Activated CD8-positive, alpha-beta memory T cell treated with anti-CD3 and anti-CD28 coated beads for 48 hours (primary cell): ENCODE data around the gene CCNL2.
"Not testable (repeated sequence)": the region's sequence is repeated elsewhere in the genome, so short reads cannot be mapped to it uniquely, and the experiment has no call there.

Source experiments
- DNase-seq, 3 experiments: peaks; one replicate each; pipeline ENCODE4 v3.0.0-alpha.2; 2020; ENCODE audit warnings: low read depth in 2 of 3, low spot score in 2 of 3

CCNL2 gene

DNA sequence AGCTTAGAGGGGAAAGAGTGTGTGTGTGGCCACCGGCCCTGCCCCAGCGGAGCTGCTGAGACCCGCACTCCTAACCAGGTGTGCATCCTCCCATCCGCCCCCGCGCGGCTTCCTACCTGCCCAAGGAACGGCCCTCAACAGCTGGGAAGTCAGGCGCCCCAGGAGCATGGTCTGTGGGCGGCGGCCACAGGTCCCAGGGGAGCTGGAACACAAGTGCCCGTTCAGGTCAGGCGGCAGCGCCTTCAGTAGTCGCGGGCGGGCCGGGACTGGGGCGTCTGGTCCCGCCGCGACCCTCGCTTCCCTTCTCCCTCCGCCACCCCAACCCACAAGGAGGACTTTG, 24.6 kb downstream of the CCNL2 start:
- DNase-seq = no peak

DNA sequence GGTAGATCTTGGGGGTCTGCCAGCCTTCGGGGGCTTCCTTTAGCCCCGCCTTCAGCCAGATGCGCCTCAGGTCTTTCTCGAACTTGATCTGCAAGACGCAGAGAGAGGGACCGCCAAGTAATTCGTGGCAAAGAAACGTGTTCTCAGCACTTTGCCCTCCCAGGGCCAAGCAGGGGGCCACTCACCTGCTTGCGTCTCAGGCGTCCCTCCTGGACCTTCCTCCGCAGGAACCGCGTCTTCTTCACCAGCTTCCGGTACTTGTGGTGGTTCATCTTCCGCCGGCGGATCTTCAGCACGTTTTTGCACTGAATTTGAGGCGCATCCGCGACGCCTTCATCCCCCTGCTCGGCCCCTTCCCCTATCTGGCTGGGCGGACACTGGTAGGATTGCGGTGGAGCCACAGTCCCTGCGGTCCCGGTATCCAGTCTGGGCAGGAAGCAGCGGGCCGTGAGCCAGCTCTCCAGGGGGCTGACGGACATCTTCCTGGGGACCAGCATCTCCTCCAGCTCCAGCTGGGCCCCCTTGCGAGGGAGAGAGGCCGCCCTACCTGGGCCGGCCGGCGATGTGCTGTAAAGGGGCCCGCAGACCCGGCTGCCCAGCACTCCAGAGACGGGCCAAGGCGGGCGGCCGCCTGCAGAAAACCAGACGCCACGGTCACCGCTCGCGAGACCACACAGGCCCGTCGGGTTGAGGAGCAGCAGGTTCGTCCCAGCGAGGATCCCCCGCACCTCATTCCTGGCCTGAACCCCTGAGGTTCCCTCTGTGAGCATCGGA, 25.1 kb downstream of the CCNL2 start:
- DNase-seq = no peak

DNA sequence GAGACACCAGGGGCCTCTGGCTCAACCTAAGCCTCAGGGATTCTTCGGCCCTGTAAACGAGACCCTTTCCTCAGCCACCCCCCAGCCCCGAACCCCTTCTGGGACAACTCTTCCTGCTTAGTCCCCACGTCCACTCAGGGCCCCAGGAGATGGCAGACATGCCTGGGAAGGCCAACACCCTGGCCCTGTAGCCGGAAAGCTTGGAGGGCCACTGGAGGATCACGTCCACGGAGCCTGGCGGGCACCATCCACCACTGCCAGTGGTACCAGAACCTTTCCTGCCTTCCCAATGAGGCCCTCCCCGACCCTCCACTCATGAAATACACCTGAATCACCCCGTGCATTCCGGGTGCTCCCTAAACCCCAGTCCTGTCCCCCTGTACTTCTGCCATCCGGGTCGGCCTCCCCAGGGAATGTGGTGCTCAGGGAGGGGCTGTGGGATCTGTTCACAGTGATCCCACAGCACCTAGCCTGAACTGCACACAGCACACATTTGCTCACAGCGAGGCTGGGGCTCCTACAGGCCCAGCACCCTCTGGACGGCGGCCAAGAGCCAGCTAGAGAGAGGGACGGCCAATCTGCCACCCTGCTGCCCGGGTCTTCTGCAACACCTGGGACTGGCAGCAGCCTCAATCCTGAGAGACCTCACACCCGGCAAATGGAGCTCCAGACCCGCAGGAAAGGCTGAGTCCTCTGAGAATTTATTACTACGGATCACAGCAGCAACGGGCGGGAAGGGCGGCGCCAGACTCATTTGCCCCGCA, 25.9 kb downstream of the CCNL2 start:
- no peak for DNase-seq

DNA sequence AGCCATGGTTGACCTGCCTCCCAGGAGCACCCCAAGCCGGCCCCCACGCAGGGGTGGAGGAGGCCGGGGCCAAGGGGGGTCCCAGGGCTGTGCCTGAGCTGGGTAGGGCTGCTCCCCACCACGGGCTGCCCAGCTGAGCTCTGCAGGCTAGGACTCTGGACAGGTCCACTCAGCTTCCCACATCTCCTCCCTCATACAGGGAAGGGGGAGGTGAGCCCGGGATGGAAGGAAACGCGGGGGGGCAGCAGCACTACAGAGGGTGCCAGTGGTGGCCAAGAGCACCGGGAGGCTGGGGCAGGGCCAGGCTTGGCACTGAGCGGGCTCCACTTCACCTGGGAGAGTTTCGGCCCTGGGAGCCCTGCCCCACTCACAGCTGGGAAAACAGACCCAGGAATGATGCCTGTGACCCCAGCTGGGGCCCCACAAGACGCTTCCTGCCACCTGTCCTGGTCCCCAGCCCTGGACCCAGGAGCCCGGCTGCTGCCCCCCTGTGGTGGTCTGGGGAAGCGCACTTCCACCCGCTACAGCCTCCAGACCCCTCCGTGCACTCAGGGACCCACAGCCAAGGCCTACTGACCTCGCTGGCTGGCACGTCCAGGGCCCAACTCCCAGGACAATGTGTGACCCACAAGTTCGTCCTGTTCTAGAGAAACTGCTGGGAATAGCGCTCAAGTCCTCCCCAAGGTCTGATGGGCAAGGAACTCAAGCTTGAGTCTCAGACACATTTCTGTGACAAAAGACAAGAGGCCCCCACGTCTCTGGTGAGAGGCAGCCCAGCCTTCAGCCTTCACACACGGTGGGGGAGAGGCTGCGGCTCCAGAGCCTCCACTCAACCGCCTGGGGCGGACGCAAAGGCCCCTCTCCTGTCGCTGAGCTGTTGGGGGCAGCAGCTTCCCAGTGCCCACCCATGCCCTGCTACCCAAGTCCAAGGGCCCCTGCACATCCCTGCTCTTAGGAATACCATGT, 27.1 kb downstream of the CCNL2 start:
- DNase-seq = peak; percentile 54 to 84 (median 81)

DNA sequence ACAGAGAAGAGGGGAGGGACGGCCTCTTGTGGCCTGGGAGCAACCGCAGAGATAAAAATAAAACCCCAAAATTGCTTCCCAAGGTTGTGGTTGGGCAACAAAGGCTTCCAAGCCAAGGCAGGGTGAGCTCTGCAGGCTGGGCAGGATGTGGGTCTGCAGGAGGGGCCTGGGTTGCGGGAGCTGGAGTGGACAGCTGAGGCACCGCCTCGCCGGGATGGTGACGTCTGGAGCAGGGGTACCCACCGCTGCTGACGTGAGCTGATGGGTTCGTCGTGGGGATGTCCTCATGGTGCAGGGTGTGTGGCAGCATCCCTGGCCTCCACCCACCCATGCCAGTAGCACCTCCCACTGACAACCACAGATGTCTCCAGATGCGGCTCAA, 27.8 kb downstream of the CCNL2 start:
- no peak for DNase-seq

DNA sequence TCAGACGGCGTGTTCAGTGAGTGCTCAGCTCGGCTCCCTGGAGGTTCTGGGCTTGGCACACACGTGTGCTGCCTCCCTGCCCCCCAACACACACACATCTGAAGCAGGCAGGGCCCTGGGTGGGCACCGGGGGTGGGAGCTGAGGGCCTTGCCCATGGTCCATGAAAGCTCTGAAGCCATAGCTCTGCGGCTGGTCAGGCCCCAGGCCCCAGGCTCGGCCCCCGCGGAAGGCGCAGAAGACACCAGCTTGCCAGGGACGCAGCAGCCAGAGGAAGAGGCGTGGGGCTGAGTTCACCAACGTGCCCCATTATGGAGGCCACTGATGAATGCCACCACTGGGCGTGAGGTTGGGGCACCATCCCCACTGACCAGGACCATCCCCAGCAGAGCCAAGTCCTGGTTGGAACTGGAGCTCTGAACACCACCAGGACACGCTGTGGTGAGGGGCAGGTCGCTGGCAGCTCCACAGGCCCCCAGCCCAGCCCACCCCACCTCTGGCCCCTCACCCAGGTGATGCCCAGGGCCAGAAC, 28.3 kb downstream of the CCNL2 start:
- DNase-seq = no peak

DNA sequence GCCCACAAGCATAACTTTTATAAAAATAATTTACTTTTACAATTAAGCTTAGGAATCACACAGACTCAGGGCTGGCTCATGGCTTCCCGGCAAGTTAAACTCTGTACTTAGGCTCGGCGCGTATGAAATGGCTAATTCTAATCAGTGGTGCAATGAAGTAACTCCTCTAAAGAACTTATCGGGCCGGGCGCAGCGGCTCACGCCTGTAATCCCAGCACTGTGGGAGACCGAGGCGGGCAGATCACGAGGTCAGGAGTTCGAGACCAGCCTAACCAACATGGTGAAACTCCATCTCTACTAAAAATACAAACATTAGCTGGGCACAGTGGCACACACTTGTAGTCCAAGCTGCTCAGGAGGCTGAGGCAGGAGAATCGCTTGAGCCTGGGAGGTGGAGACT, 29.0 kb downstream of the CCNL2 start:
- DNase-seq = not testable (repeated sequence)

DNA sequence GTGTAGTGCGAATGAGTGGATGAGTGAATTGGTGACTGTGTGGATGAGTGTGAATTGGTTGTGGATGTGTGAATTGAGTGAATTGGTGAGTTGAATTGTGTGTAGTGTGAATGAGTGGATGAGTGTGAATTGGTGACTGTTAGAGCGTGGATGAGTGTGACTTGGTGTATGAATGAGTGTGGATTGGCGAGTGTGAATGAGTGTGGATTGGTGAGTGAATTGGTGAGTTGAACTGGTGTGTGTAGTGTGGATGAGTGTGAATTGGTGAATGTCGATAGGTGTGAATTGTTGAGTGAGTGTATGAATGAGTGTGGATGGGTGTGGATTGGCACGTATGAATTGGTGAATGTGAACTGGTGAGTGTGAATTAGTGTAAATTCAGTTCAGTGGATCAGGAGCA, 31.8 kb downstream of the CCNL2 start:
- no peak for DNase-seq

DNA sequence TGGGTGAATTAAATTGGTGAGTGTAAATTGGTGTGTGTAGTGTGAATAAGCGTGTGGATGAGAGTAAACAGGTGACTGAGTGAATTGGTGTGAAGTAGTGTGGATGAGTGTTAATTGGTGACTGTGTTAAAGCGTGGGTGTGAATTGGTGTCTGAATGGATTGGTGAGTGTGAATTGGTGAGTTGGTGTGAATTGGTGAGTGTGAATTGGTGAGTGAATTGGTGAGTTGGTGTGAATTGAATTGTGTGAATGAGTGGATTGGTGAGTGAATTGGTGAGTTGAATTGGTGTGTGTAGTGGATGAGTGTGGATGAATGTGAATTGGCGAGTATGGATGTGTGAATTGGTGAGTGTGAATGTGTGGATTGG, 32.5 kb downstream of the CCNL2 start:
- DNase-seq = no peak

DNA sequence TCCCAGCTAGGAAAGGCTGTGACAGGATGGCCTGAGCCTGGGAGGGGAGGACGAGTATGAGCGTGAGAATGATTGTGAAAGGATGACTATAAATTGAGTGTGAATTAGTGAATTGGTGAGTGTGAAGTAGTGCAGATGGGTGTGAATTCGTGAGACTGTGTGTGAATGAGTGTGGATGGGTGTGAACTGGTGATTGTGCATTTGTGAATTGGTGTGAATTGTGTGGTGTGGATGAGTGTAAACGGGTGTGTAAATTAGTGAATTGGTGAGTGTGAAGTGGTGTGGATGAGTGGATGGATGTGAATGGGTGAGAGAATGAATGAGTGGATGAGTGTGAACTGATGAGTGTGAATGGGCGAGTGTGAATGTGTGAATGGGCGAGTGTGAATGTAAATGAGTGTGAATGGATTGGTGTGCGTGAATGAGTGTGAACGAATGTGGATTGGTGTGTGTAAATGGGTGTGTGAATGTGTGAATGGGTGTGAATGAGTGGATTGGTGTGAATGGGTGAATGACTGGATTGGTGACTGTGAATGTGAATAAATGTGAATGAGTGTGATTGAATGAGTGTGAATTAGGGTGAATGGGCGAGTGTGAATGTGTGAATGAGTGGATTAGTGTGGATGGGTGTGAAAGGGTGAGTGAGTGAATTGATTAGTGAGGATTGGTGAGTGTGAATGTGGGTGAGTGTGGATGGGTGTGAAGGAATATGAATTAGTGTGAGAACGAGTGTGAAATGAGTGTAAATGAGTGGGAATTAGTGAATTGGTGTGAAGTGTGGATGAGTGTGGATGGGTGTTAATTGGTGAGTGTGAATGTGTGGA, 33.0 kb downstream of the CCNL2 start:
- no peak for DNase-seq

DNA sequence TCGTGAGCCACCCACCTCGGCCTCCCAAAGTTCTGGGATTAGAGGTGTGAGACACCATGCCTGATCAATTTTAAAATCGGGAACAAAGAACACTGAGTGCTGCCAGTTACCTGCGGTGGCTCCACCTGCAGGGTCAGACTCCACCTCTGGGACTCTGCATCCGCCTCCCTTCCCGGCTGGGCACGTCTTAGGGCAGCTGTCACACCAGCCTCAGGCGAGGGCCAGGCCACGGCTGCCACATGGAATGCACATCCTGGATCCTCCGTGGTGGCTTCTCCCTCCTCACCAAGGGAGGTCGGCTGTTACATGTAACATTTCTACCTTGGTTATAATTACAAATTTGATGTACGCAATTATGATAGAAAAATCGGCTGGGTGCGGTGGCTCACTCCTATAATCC, 34.9 kb downstream of the CCNL2 start:
- DNase-seq = no peak

DNA sequence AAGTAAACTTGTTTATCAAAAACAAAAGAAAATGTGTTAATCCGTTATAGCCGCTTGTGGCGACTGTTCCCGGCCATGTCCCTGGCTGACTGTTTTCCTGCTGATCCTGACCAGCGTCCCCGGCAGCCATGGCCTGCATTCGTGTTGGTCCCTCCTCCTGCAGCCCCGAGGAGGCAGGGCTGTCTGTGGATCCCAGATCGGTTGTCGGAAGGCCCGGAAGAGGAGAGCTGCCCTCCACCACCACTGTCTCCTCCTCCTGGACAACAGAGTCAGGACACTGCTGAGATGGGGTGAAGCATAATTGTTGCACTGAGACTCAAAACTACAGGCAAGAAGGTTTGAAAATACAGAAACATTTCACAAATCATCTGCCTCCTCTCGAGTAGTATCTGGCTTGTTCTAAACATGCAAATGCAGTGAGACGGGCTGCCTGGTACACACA, 37.1 kb downstream of the CCNL2 start:
- no peak for DNase-seq

DNA sequence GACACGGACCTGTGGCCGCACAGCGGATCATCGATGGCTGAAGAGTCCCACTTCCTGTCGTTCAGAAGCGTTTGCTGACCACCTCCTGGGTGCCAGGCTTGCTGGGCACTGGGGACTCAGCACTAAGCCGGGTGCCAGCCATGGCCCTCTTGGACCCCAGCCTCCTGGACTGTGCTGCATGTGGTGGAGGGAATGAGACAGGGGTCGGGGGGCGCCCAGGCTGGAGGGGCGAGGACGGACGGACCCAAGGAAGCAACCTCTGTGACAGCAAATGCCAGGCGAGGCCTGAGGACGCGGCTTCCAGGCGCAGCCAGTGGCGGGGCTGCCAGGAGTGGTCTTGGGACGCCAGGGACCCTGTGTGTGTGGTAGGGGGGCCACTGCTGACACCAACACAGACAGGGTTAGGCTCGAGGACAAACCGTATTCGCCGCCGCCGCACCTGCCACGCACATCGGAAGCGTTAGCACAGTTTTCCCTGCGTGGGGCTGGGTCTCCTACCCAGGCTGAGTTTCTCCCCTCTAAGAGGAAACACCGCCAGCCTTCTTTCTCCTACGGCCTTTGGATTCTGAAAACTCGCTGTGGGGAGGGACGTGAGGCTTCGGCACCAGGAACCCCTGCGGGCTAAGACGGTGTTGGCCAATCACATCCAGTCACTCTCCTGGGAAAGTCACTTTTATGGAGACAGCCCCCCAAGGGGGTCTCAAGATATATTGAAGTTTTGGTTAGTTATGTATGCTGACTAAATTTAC, 37.7 kb downstream of the CCNL2 start:
- no peak for DNase-seq

DNA sequence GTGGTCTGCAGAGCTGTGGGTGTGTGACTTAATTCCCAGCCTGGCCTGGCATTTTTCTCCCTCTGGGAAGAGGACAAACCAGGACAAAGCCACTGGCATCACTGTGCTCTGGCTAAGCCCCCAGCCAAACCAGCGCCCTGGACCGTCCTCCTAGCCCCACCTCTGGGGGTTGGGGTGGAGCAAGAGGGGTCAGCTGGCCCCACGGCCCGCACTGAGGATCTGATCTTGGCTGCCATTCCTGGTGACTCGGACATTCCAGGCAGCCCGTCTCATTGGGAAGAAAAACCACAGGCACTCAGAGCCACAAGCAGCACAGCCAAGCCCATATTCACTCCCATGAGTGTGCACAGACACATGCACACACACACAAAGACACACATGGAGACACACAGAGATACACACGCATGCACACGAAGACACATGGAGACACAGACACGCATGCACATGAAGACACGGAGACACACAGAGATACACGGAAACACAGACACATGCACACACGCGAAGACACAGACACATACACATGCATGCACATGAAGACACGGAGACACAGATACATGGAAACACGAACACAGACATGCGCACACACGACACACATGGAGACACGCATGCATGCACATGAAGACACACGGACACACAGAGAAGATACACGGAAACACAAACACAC, 38.5 kb downstream of the CCNL2 start:
- DNase-seq = no peak

DNA sequence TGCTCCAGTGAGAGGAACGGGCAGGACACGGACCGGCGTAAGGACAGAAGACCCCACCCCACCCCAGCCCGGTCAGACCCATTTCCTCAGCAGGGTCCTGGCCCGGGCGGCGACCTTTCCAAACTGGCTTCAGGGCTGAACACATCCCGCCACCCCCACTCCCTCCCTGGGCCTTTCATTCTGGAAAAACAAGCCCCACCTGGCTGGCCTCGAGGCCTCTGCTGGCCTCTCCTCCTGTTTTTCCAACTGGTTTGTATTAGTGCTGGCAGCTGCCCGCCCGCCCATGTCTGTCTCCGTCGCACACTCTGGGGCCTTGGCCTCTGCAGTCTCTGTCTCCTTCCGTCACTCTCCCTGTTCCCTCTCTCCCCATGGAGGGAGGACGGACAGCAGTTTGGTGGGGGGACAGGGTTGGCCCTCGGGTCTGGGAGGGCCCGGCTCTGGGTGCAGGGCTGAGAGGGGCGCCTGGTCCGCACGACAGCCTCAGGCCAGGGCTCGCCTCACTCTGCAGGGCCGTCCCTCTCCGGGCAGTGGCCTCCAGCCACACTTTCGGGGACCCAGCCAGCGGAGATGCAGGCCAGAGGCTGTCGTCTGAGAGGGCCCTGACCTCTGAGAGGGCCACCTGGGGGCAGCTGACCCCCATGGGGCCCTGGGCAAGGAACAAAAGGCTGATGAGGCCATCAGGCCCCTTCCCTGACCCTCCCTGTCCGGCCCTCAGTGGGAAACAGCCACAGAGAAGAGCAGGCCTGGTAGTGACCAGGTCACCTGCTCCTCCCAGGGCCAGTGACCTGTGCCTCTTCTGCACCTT, 39.3 kb downstream of the CCNL2 start:
- no peak for DNase-seq

DNA sequence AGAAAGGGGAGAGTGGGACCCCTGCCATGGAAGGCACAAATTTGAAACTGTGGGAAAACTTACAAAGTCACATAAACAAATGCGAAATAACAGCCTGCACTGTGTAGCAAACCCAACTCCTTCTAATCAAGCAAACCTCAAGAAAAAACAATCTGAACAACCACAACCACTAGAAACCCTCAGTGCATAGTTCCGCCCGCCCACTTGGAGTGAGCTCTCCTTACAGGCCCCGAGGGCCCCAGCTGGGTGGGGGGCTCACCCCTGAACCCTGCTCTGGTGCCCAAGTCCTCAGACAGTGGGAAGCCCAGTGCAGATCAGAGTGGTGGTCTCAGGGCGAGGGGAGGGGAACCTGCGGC, 39.8 kb downstream of the CCNL2 start:
- DNase-seq = no peak

DNA sequence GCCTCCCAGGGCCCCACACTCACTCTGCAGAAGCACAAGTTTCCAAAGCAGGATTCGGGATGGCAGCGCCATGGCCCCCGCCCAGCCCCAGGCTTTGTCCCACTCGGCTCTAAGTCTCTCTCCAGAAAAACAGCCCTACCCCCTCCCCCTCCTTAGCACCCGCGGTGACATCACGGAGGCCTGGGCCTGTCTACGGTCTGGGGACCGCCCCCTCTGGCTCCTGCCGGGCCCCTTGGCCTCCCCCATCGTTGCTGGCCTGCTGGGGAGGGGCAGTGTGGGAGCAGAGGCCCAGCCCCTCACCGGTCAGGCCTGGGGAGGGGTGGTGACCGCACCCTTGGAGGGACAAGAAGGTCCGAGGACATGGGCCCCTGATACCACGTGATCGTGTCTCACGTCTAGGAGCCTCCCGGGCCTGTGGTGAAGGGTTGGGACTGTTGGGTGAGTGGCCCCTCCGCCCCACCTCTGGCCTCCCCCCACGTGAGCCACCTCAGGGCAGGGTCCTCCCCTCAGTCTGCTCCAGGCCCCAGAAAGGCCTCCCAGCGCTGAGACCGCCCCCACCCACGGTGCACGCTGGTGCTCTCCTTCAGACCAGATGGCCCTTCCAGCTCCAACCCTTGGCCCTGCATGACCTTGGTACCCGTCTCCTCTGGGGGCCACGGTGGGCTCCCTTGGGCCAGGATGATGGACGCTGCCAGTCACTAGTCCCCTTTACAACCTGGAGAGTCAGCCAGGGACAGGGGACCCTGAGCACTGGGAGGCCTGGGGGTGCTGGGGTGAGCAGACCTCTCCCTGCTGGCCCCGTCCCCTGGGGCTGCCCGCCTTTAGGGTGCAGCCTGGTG, 40.5 kb downstream of the CCNL2 start, which contains the start of gene MXRA8:
Gene MXRA8, minus strand, starts transcription at position 123 of the 839 bp plus-strand sequence. Its CDS starts 51 bp downstream, at position 72.
- no peak for DNase-seq
